KOPT-K1 (cell line): ENCODE results near the gene ASNS.
"Not testable (repeated sequence)": the region's sequence is repeated elsewhere in the genome, so short reads cannot be mapped to it uniquely, and the experiment has no call there.

Source experiments
- H3K27ac ChIP-seq: fragments of 200-600 bp; sonication (generic); 2 replicates; pipeline ENCODE4 v1.5.1; 2016; ENCODE audit warnings: antibody characterized with exemption, mild to moderate bottlenecking, low read depth, low read length; ENCODE audit not compliant: poor library complexity, severe bottlenecking
- H3K36me3 ChIP-seq: fragments of 200-600 bp; sonication (generic); 2 replicates; pipeline ENCODE4 v1.5.1; 2017; ENCODE audit warnings: antibody characterized with exemption, mild to moderate bottlenecking, low read length, moderate library complexity; ENCODE audit not compliant: insufficient read depth
- H3K9me3 ChIP-seq: fragments of 200-600 bp; sonication (generic); 2 replicates; pipeline ENCODE4 v1.5.1; 2017; ENCODE audit warnings: antibody characterized with exemption, low read length, mild to moderate bottlenecking; ENCODE audit not compliant: insufficient read depth, poor library complexity, severe bottlenecking

The ASNS gene

GRCh38 chr7:97872025-97872669, at the start of gene ASNS:
Gene ASNS (minus strand): TSS chr7:97872408. CDS start chr7:97869156, 3,252 bp downstream.
- Histone ChIP-seq H3K36me3 (no peaks in the 10 kb centered on the region), H3K9me3 (no peaks in the 10 kb centered on the region)

DNA sequence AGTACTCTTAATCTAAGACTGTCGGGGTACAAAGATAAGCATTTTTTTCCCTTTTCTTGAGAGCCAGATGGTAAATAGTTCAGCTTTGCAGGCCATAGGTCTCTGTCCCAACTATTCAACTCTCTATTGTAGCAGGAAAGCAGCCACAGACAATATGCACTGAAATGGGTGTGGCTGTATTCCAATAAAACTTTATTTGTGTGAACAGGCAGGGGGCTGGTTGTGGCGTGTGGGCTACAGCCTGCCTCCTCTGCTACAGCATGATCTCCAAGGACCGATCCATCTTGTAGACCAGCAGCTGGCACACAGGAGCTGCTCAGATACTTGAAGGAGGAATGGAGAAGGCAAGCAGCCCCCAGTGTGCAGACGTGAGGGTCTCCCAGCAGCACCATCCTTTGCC, 49.0 kb upstream of the ASNS start:
- not testable (repeated sequence) for H3K27ac ChIP-seq, H3K36me3 ChIP-seq, H3K9me3 ChIP-seq

More at GRCh38 chr7:97872025-97872669, at the start of gene ASNS:
- no peak within 1 kb of the TSS for H3K27ac ChIP-seq

DNA sequence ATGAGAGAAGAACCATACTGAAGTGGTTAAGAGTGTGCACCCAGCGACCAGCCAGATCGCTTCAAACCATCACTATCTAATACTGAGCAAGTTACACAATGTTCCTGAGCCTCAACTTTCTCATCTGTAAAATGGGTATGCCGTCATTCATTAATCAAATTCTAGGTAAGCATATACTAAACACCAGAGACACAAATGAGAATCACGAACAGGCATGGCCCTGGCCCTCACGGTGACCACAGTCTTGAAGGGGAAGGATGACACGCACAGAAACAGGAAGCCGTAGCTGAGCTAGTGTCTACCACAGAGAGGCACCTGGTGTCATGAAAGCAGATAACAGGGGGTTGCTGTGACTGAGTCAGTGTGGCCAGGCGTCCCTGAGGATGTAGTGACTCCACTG, 43.1 kb upstream of the ASNS start:
- H3K36me3 ChIP-seq, H3K9me3 ChIP-seq: not testable (repeated sequence)
- peak overlapping the region; percentile 42 for H3K27ac ChIP-seq

DNA sequence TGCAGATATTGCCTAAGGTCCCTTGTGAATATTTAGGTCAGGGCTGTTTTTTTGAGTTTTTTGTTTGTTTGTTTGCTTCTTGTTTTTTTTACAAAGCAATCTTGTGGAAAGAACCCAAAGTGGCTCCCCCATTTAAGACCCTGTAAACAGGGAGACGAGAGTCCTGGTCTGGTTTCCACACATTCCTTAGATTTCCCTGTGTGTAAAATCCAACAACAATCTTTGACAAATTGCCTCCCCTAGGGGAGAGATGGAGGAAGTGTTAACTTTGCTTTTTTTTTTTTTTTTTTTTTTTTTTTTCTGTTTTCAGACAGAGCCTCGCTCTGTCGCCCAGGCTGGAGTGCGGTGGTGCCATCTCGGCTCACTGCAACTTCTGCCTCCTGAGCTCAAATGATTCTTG, 40.1 kb upstream of the ASNS start:
- H3K9me3 ChIP-seq, H3K27ac ChIP-seq, H3K36me3 ChIP-seq: not testable (repeated sequence)

- H3K36me3 ChIP-seq, H3K9me3 ChIP-seq, H3K27ac ChIP-seq: not testable (repeated sequence)
These were observed 24.7 kb upstream of the ASNS start for GRCh38 chr7:97896893-97897292.

GRCh38 chr7:97891721-97892120, 19.5 kb upstream of the ASNS start:
- H3K27ac ChIP-seq, H3K36me3 ChIP-seq, H3K9me3 ChIP-seq: not testable (repeated sequence)

DNA sequence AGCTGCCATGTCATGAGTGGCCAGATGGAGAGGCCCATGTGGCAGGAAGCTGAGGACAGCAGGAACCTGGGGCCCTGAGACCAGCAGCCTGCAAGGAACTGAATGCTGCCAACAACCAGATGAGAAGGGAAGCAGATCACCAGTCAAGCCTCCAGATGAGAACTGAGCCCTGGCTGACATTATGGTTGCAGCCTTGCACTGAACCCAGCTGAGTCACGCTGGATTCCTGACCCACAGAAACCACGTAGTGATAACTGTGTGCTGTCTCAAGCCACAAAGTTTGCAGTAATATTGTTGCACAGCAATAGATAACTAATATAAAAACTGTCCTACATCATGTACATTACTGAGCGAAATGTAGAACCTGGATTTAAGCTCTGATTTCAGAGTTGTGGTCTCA, 7.3 kb upstream of the ASNS start:
- H3K36me3 ChIP-seq, H3K27ac ChIP-seq, H3K9me3 ChIP-seq: not testable (repeated sequence)

DNA sequence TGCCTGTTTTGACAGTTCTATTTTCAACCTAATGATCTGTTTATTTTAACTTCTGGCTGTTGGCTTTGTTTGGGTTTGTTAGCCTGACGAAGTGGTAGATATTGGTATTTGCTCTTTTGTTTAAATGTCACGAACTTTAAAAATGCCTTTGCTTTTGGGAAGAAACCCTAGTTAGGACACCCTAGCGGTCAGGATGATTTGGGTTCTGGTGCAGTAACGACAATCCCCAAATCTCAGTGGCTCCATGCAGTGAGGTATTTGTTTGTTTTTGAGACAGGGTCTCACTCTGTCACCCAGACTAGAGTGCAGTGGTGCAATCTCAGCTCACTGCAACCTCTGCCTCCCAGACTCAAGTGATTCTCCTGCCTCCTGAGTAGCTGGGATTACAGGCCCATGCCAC, 2.7 kb upstream of the ASNS start:
- H3K27ac ChIP-seq, H3K36me3 ChIP-seq: not testable (repeated sequence)

DNA sequence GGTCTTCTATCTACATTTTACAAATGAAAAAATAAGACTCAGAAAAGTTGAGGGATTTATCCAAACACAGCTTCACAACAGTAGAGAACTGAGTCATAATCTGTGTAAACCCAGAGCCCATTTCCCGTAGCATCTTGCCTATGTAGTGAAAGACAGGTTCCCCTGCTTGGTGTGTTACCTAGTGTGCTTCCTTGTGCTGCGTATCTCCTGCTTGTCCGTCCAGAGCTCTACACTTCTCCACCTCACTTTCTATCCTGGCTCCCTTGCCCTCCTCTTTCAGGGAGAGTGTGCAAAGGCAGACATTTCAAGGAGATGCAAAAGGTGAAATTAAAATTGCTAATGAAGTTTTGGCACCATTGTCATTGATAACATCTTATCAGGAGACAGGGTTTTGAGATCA, 1.4 kb upstream of the ASNS start:
- H3K36me3 ChIP-seq: no peaks in the 10 kb centered on the region
- no peaks in the 10 kb centered on the region for H3K9me3 ChIP-seq
- no peak overlapping the region for H3K27ac ChIP-seq

More for the DNA sequence above, 2.7 kb upstream of the ASNS start:
- not testable (repeated sequence) for H3K9me3 ChIP-seq

- Histone ChIP-seq H3K27ac (no peak overlapping the region), H3K9me3 (no peaks in the 10 kb centered on the region), H3K36me3 (no peaks in the 10 kb centered on the region)
These were observed 566 bp downstream of the ASNS start for GRCh38 chr7:97871659-97872024.

GRCh38 chr7:97868788-97869187, 3.4 kb downstream of the ASNS start:
- H3K36me3 ChIP-seq: no peaks in the 10 kb centered on the region
- no peak overlapping the region for H3K27ac ChIP-seq
- no peaks in the 10 kb centered on the region for H3K9me3 ChIP-seq

DNA sequence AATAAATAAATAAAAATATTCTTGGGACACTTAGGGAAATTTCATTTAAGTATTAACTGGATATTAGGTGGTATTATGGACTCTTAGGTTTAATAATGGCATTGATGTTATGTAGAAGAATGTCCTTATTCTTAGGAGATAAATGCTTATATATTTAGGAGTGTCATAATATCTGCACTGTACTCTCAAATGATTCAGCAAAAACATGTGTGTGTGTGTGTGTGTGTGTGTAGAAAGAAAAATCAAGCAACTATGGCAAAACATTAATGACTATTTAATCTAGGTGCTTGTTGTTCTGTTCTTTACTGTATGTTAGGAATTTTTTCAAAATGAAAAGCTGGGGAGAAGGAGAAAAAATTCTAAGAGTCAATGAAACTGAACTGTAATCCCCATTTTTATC, 3.9 kb downstream of the ASNS start:
- Histone ChIP-seq H3K9me3 (no peaks in the 10 kb centered on the region), H3K27ac (no peak overlapping the region), H3K36me3 (no peaks in the 10 kb centered on the region)

- Histone ChIP-seq H3K27ac (no peak overlapping the region), H3K36me3 (no peaks in the 10 kb centered on the region), H3K9me3 (no peaks in the 10 kb centered on the region)
These were observed 7.1 kb downstream of the ASNS start for GRCh38 chr7:97865104-97865503.

- H3K36me3 ChIP-seq: no peaks in the 10 kb centered on the region; the same call in 1 of the 2 replicates
- H3K27ac ChIP-seq: no peak overlapping the region
- H3K9me3 ChIP-seq: no peaks in the 10 kb centered on the region
These were observed 12.5 kb downstream of the ASNS start for GRCh38 chr7:97859606-97860204.

DNA sequence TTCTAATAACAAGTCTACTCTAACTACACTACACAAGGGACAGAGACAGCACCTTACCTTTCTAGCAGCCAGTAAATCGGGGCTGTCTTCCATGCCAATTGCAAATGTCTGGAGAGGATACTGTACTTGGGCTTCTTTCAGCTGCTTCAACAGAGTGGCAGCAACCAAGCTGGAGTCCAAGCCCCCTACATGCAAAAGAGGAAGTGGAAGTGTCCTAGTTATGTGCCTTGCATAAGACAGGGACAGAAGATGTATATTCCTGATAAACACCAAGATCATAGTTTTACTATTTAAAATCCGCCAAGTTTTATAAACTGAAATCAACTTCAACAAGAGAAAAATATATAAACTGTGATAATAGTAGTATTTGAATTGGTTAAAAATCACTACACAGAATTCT, 14.0 kb downstream of the ASNS start:
- Histone ChIP-seq H3K27ac (no peak overlapping the region), H3K36me3 (no peaks in the 10 kb centered on the region; the same call in 1 of the 2 replicates), H3K9me3 (no peaks in the 10 kb centered on the region)

DNA sequence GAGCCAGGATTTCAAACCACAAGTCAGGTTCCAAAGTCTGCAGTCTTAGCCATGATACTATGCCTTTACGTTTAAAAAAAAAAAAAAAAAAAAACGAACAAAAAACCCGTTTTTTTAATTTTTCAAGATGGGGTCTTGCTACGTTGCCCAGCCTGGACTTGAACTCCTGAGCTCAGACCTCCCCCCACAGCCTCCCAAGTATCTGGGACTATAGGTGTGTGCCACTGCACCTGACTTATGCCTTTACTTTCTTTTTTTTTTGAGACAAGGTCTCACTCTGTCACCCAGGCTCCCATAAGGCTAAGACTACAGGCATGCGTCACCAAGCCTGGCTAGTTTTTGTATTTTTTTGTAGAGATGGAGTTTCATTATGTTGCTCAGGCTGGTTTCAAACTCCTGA, 14.7 kb downstream of the ASNS start:
- Histone ChIP-seq H3K27ac (no peak overlapping the region), H3K9me3 (no peaks in the 10 kb centered on the region), H3K36me3 (peaks cover 5% of the 10 kb centered on the region)
